H7 (cell line): ENCODE results near the gene CDK5R1. TPM values are rescaled to one million over a fixed set of nuclear protein-coding genes. Genes with fewer than 3 reads are reported as not detected.

Experiments
- DNase-seq: peaks from one replicate; pipeline ENCODE4 v3.0.0; 2012
- H3K27me3 ChIP-seq: 2 replicates; pipeline ENCODE4 v1.6.0; 2011; ENCODE audit warnings: mild to moderate bottlenecking, low read length; ENCODE audit not compliant: control insufficient read depth, insufficient read depth
- H3K36me3 ChIP-seq: replicated peaks from 2 replicates; pipeline ENCODE4 v1.5.1; 2011; ENCODE audit warnings: low read length; ENCODE audit not compliant: control insufficient read depth, insufficient read depth
- H3K4me3 ChIP-seq: 2 replicates; pipeline ENCODE4 v1.5.1; 2011; ENCODE audit warnings: low read depth, mild to moderate bottlenecking, control low read depth, low read length, moderate library complexity; ENCODE audit not compliant: insufficient read depth
- total RNA-seq: library from RNA; depleted of rRNA; stranded (reverse); fragments of >200 nt; shearing (Covaris generic); gene quantifications from 2 replicates; pipeline ENCODE4 v1.2.3, GENCODE V29; 2014

CDK5R1 gene
- total RNA-seq, 1 experiment from 2014 or later, result 9.9 TPM

- Histone ChIP-seq H3K36me3 (peaks cover 18% of the 10 kb centered on the region), H3K27me3 (no peaks in the 10 kb centered on the region), H3K4me3 (no peak overlapping the region)
- DNase-seq, result no peak
These were observed 2.7 kb upstream of the CDK5R1 start for GRCh38 chr17:32484041-32484461.

DNA sequence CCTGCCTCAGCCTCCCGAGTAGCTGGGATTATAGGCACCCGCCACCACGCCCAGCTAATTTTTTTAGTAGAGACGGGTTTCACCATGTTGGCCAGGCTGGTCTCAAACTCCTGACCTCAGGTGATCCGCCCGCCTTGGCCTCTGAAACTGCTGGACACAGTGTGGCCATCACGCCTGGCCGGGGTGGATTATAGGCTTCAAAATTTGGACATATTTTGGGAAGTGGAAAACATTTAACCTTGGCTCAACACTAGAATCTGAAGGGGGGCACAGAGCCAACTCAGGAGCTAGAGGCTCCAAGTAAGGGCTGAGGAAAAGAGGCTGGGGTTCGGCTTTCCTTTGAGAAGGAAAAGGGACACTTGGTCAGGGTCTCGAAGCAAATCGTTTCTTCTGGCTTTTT lies 2.2 kb upstream of the CDK5R1 start:
- DNase-seq, result no peak
- H3K4me3 ChIP-seq, result no peak overlapping the region
- H3K27me3 ChIP-seq, result no peaks in the 10 kb centered on the region
- H3K36me3 ChIP-seq, result peaks cover 17% of the 10 kb centered on the region

GRCh38 chr17:32485261-32486110 lies 1.3 kb upstream of the CDK5R1 start:
- DNase-seq, result no peak
- no peaks in the 10 kb centered on the region for H3K27me3 ChIP-seq

GRCh38 chr17:32486111-32486700 lies 587 bp upstream of the CDK5R1 start:
- peak; percentile 98 for DNase-seq
- H3K27me3 ChIP-seq, result no peaks in the 10 kb centered on the region

More at GRCh38 chr17:32485261-32486110, 1.3 kb upstream of the CDK5R1 start:
- Histone ChIP-seq H3K36me3 (peaks cover 16% of the 10 kb centered on the region), H3K4me3 (peak overlapping the region; percentile 35; the same call in 1 of the 2 replicates)

GRCh38 chr17:32487473-32488176 lies 832 bp downstream of the CDK5R1 start:
- Histone ChIP-seq H3K27me3 (no peaks in the 10 kb centered on the region), H3K4me3 (peak overlapping the region; percentile 72), H3K36me3 (peaks cover 11% of the 10 kb centered on the region)
- DNase-seq, result peak; percentile 73

More at GRCh38 chr17:32486111-32486700, 587 bp upstream of the CDK5R1 start:
- Histone ChIP-seq H3K4me3 (peak overlapping the region; percentile 52), H3K36me3 (peaks cover 15% of the 10 kb centered on the region)

DNA sequence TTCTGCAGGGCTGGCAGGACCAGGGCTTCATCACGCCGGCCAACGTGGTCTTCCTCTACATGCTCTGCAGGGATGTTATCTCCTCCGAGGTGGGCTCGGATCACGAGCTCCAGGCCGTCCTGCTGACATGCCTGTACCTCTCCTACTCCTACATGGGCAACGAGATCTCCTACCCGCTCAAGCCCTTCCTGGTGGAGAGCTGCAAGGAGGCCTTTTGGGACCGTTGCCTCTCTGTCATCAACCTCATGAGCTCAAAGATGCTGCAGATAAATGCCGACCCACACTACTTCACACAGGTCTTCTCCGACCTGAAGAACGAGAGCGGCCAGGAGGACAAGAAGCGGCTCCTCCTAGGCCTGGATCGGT lies 1.4 kb downstream of the CDK5R1 start:
- no peak for DNase-seq
- H3K4me3 ChIP-seq, result peak overlapping the region; percentile 72; the same call in 1 of the 2 replicates
- H3K27me3 ChIP-seq, result no peaks in the 10 kb centered on the region
- H3K36me3 ChIP-seq, result peaks cover 11% of the 10 kb centered on the region

- no peak overlapping the region for H3K4me3 ChIP-seq
- H3K36me3 ChIP-seq, result peaks cover 11% of the 10 kb centered on the region
- DNase-seq, result no peak
- no peaks in the 10 kb centered on the region for H3K27me3 ChIP-seq
These were observed 1.9 kb downstream of the CDK5R1 start for GRCh38 chr17:32488604-32489180.

GRCh38 chr17:32489320-32490100 lies 2.7 kb downstream of the CDK5R1 start:
- peak; percentile 58 for DNase-seq
- Histone ChIP-seq H3K36me3 (peaks cover 11% of the 10 kb centered on the region), H3K27me3 (no peaks in the 10 kb centered on the region), H3K4me3 (no peak overlapping the region)

GRCh38 chr17:32490101-32490482 lies 3.3 kb downstream of the CDK5R1 start:
- Histone ChIP-seq H3K27me3 (no peaks in the 10 kb centered on the region), H3K36me3 (peaks cover 11% of the 10 kb centered on the region), H3K4me3 (no peak overlapping the region)
- DNase-seq, result peak; percentile 72

DNA sequence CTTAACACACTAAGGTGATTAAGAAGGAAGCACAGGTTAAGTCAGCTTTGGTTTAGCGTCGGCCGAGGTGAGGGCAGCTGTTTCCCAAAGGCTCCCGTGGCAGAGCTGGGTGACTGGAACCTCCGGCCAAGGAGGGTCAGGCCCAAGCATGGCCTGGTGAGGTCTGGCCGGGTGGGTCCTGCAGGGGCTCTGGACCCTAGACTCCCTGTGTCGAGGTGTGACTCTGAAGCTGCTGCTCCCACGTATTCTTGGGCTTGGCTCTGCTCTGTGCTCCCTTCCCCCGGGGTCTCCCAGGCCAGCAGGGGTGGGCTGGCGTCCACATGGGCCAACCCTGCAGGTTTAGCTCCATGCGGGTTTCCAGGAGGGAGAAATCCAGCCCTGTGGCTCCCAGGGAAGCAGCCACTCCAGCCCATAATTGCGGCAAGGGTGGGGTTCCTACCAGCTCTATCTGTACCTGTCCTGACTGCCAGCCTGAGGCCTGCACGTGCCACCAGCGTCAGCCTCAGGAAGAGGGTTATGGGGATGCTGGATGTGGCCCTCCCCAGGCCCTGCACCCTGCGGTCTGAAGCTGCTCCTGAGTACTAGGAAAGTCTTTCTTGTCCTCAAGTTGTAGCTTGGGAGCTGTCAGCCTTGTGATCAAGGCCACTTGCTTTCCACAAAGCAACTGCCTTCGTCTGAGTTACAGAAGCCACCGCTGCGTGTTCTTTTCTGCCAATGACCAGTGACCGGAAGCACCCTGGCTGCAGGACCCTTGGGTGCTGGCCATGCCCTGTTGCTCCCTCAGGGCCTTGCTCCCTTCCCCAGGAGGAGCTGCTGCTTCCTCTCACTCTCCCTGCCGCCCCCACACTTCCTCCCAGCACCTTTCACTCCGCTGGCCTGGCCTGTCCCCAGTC lies 4.8 kb downstream of the CDK5R1 start:
- DNase-seq, result peak; percentile 63
- Histone ChIP-seq H3K4me3 (no peak overlapping the region), H3K36me3 (peaks cover 11% of the 10 kb centered on the region), H3K27me3 (no peaks in the 10 kb centered on the region)

- no peaks in the 10 kb centered on the region for H3K27me3 ChIP-seq
- peaks cover 11% of the 10 kb centered on the region for H3K36me3 ChIP-seq
- H3K4me3 ChIP-seq, result no peak overlapping the region
- no peak for DNase-seq
These were observed 5.4 kb downstream of the CDK5R1 start for GRCh38 chr17:32492264-32492589.

GRCh38 chr17:32492648-32493289 lies 6.0 kb downstream of the CDK5R1 start:
- peaks cover 11% of the 10 kb centered on the region for H3K36me3 ChIP-seq

DNA sequence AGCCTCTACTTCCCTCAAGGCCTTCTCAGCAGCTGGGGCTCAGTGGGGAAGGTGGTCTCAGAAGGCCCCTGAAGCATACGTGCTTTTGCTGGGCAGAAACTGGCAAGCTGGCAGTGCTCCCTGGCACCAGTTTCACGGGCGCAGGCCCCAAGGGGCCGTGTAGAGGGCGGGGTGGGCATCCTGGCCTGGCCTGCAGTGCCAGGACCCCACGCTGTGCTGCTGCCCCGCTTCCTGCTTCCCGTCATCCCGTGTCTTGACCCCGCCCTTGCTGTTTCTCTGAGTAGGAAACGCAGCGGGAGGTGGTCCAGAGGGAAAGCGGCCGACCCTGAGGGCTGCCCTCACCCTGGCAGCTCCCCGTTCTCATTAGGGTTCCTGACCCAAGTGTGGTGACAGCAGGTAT lies 6.8 kb downstream of the CDK5R1 start:
- H3K27me3 ChIP-seq, result no peaks in the 10 kb centered on the region
- no peak overlapping the region for H3K4me3 ChIP-seq
- DNase-seq, result peak; percentile 60
- peaks cover 7% of the 10 kb centered on the region for H3K36me3 ChIP-seq

More at GRCh38 chr17:32492648-32493289, 6.0 kb downstream of the CDK5R1 start:
- H3K4me3 ChIP-seq, result no peak overlapping the region
- H3K27me3 ChIP-seq, result no peaks in the 10 kb centered on the region
- DNase-seq, result no peak
